ENCODE data around the gene TENM4.

- no peak for TF ChIP-seq POLR2A (IDR thresholded peaks at IDR 0.05)
- TF ChIP-seq CTCF (IDR thresholded peaks at IDR 0.05), result no peak
- TF ChIP-seq POLR2AphosphoS5 (IDR thresholded peaks at IDR 0.05), result no peak
Measured at GRCh38 chr11:78884761-78885160, 556.1 kb downstream of the TENM4 start.
